Panc1 (cell line): ENCODE measurements around the gene GPR61.

Experiments
- POLR2AphosphoS5 ChIP-seq: IDR thresholded peaks from 2 replicates; pipeline ENCODE4 v1.6.1; 2012; ENCODE audit warnings: mild to moderate bottlenecking, low read depth, low read length, moderate library complexity
- SIN3A ChIP-seq: IDR thresholded peaks from 2 replicates; pipeline ENCODE4 v1.6.1; 2012; ENCODE audit warnings: low read depth, mild to moderate bottlenecking, low read length, moderate library complexity, borderline replicate concordance; ENCODE audit not compliant: insufficient read depth
- TF ChIP-seq, protein P1 (sequence below): fragments of 450-650 bp; IDR thresholded peaks from 2 replicates; pipeline ENCODE4 v1.5.1; 2017; ENCODE audit warnings: mild to moderate bottlenecking
- TF ChIP-seq, protein P2 (sequence below), 2 experiments: IDR thresholded peaks; 2 replicates each; pipeline ENCODE4 v1.6.1; 2011 to 2012; ENCODE audit warnings: low read depth in 2 of 2, control low read depth in 1 of 2, low read length in 1 of 2, mild to moderate bottlenecking in 1 of 2, moderate library complexity in 1 of 2; ENCODE audit not compliant: insufficient read depth in 1 of 2

DNA sequence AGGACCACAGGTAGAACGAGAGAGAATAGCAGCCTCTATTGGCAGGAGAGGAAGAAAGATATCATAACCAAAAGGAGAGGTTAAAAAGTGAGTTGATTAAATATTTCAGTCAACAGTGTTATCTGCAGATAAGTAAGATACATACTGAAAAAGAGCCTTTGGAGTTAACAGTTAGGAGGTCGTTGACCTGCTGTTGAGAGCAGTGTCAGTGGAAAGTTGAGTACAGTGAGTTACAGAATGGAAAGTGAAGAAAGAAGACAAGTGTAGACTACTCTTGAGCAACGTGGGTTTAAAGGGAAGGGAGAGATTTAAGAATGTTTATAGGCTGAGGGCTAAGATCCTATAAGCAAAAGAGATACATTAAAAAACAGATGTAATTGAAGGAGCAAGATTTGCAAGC, 49.5 kb downstream of the GPR61 start:
- TF ChIP-seq, protein P1, sequence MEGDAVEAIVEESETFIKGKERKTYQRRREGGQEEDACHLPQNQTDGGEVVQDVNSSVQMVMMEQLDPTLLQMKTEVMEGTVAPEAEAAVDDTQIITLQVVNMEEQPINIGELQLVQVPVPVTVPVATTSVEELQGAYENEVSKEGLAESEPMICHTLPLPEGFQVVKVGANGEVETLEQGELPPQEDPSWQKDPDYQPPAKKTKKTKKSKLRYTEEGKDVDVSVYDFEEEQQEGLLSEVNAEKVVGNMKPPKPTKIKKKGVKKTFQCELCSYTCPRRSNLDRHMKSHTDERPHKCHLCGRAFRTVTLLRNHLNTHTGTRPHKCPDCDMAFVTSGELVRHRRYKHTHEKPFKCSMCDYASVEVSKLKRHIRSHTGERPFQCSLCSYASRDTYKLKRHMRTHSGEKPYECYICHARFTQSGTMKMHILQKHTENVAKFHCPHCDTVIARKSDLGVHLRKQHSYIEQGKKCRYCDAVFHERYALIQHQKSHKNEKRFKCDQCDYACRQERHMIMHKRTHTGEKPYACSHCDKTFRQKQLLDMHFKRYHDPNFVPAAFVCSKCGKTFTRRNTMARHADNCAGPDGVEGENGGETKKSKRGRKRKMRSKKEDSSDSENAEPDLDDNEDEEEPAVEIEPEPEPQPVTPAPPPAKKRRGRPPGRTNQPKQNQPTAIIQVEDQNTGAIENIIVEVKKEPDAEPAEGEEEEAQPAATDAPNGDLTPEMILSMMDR: no peak
- TF ChIP-seq, protein P2, sequence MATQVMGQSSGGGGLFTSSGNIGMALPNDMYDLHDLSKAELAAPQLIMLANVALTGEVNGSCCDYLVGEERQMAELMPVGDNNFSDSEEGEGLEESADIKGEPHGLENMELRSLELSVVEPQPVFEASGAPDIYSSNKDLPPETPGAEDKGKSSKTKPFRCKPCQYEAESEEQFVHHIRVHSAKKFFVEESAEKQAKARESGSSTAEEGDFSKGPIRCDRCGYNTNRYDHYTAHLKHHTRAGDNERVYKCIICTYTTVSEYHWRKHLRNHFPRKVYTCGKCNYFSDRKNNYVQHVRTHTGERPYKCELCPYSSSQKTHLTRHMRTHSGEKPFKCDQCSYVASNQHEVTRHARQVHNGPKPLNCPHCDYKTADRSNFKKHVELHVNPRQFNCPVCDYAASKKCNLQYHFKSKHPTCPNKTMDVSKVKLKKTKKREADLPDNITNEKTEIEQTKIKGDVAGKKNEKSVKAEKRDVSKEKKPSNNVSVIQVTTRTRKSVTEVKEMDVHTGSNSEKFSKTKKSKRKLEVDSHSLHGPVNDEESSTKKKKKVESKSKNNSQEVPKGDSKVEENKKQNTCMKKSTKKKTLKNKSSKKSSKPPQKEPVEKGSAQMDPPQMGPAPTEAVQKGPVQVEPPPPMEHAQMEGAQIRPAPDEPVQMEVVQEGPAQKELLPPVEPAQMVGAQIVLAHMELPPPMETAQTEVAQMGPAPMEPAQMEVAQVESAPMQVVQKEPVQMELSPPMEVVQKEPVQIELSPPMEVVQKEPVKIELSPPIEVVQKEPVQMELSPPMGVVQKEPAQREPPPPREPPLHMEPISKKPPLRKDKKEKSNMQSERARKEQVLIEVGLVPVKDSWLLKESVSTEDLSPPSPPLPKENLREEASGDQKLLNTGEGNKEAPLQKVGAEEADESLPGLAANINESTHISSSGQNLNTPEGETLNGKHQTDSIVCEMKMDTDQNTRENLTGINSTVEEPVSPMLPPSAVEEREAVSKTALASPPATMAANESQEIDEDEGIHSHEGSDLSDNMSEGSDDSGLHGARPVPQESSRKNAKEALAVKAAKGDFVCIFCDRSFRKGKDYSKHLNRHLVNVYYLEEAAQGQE (IDR thresholded peaks at IDR 0.05; ENCODE audit: insufficient read depth in 1 of 2, low read depth in 2 of 2, low read length in 1 of 2): no peak
- TF ChIP-seq POLR2AphosphoS5: no peak
- no peak for TF ChIP-seq SIN3A
